HCT116 (cell line): Measurements from ENCODE around the gene NPW. TPM values are rescaled to one million over a fixed set of nuclear protein-coding genes. Genes with fewer than 3 reads are reported as not detected.

ENCODE experiments used
- ATAC-seq: fragments of 200-7000 bp; cut with Tn5 transposase; 2 replicates; pipeline ENCODE4 v1.9.1; 2020; ENCODE audit warnings: mild to moderate bottlenecking, moderate library complexity
- BruUV-seq: library from RNA; stranded (reverse); fragments of 400-500 nt; replicated peaks from 2 replicates; lab custom pipeline; 2021; lab: Mats Ljungman, UMichigan
- CTCF ChIA-PET: fragments of 300-600 bp; sonication (Branson Sonifier 250); formaldehyde crosslinking; loops from one replicate; lab custom pipeline; 2021; ENCODE audit warnings: antibody characterized with exemption; lab: Charles Lee
- POLR2A ChIA-PET: fragments of 300-600, 350-600 bp; sonication (Branson Sonifier 250); formaldehyde crosslinking; loops from one replicate; lab custom pipeline; 2021; ENCODE audit warnings: antibody characterized with exemption; lab: Charles Lee
- RAD21 ChIA-PET, 2 experiments: fragments of 300-600 bp; sonication (Branson Sonifier 250); formaldehyde crosslinking; loops; one replicate each; lab custom pipeline; 2023; ENCODE audit warnings: low total read pairs in 2 of 2; ENCODE audit not compliant: uncharacterized antibody in 2 of 2, unreplicated experiment in 2 of 2, low non-redundant PET in 1 of 2; lab: Charles Lee
- DNase-seq: peaks from one replicate; pipeline ENCODE4 v3.0.0-alpha.2; 2010; ENCODE audit warnings: low read depth, low spot score
- H2AFZ ChIP-seq: fragments of 200-600 bp; shearing (Covaris generic), sonication (generic); 2 replicates; pipeline ENCODE4 v1.6.1; 2017; ENCODE audit warnings: low read depth, mixed run types, mixed read lengths, antibody characterized with exemption, low read length; ENCODE audit not compliant: poor library complexity, severe bottlenecking
- H3K27ac ChIP-seq: 2 replicates; pipeline ENCODE4 v1.5.1; 2012; ENCODE audit warnings: low read depth, low read length
- H3K27me3 ChIP-seq: fragments of 200-600 bp; sonication (generic); 2 replicates; pipeline ENCODE4 v1.6.1; 2016; ENCODE audit warnings: mixed run types, low read length, mixed read lengths; ENCODE audit not compliant: insufficient read depth
- H3K36me3 ChIP-seq, 2 experiments: fragments of 200-500 bp in 1 of 2; fragments of 200-600 bp in 1 of 2; sonication (Bioruptor generic) in 1 of 2; sonication (generic) in 1 of 2; 2 replicates each; pipeline versions ENCODE4 v1.5.1 to v1.6.1; 2014 to 2016; ENCODE audit warnings: low read length in 2 of 2, inconsistent platforms in 1 of 2, mixed read lengths in 1 of 2, mixed run types in 1 of 2; ENCODE audit not compliant: insufficient read depth in 2 of 2, control insufficient read depth in 1 of 2
- H3K4me1 ChIP-seq, 2 experiments: fragments of 200-600 bp in 1 of 2; sonication (generic) in 1 of 2; 2 replicates each; pipeline versions ENCODE4 v1.5.1 to v1.6.1; 2012 to 2017; ENCODE audit warnings: low read length in 2 of 2, inconsistent platforms in 1 of 2, mild to moderate bottlenecking in 1 of 2, mixed read lengths in 1 of 2, mixed run types in 1 of 2, moderate library complexity in 1 of 2; ENCODE audit not compliant: insufficient read depth in 2 of 2, control insufficient read depth in 1 of 2
- H3K4me2 ChIP-seq: fragments of 200-600 bp; sonication (generic); 2 replicates; pipeline ENCODE4 v1.6.1; 2017; ENCODE audit warnings: mixed run types, low read length, mixed read lengths
- H3K4me3 ChIP-seq, 2 experiments: fragments of 200-600 bp in 1 of 2; sonication (generic) in 1 of 2; replicated peaks in 1 of 2; 2 replicates each; pipeline ENCODE4 v1.5.1; 2011 to 2016; ENCODE audit warnings: low read length in 2 of 2, control low read depth in 1 of 2, low read depth in 1 of 2, mild to moderate bottlenecking in 1 of 2, mixed read lengths in 1 of 2, mixed run types in 1 of 2
- H3K79me2 ChIP-seq: fragments of 200-600 bp; sonication (generic); 2 replicates; pipeline ENCODE4 v1.6.1; 2017; ENCODE audit warnings: mild to moderate bottlenecking, mixed run types, low read length, moderate library complexity, mixed read lengths; ENCODE audit not compliant: insufficient read depth
- H3K9ac ChIP-seq: fragments of 200-600 bp; sonication (generic); 2 replicates; pipeline ENCODE4 v1.6.1; 2016; ENCODE audit warnings: low read length, mixed read lengths
- H3K9me2 ChIP-seq: fragments of 200-600 bp; sonication (generic), shearing (Covaris generic); 2 replicates; pipeline ENCODE4 v1.6.1; 2017; ENCODE audit warnings: mixed run types, mild to moderate bottlenecking, moderate library complexity; ENCODE audit not compliant: insufficient read depth
- H3K9me3 ChIP-seq, 2 experiments: fragments of 200-500 bp in 1 of 2; fragments of 200-600 bp in 1 of 2; sonication (Bioruptor generic) in 1 of 2; sonication (generic) in 1 of 2; 2 replicates each; pipeline ENCODE4 v1.6.1; 2014 to 2017; ENCODE audit warnings: low read length in 2 of 2, mixed read lengths in 2 of 2, inconsistent platforms in 1 of 2, low read depth in 1 of 2, mild to moderate bottlenecking in 1 of 2, mixed run types in 1 of 2, moderate library complexity in 1 of 2; ENCODE audit not compliant: control insufficient read depth in 1 of 2, insufficient read depth in 1 of 2
- H4K20me1 ChIP-seq: fragments of 200-600 bp; sonication (generic), shearing (Covaris generic); 2 replicates; pipeline ENCODE4 v1.6.1; 2017; ENCODE audit warnings: mixed run types, mild to moderate bottlenecking, moderate library complexity; ENCODE audit not compliant: insufficient read depth
- ATF3 ChIP-seq: IDR thresholded peaks from 2 replicates; pipeline ENCODE4 v1.6.1; 2012
- CBX3 ChIP-seq: IDR thresholded peaks from 2 replicates; pipeline ENCODE4 v1.6.1; 2012; ENCODE audit warnings: low read depth
- EGR1 ChIP-seq: IDR thresholded peaks from 2 replicates; pipeline ENCODE4 v1.6.1; 2012; ENCODE audit warnings: low read depth
- ELF1 ChIP-seq: IDR thresholded peaks from 2 replicates; pipeline ENCODE4 v1.6.1; 2012; ENCODE audit warnings: low read depth, borderline replicate concordance
- MAX ChIP-seq: IDR thresholded peaks from 2 replicates; pipeline ENCODE4 v1.6.1; 2012
- POLR2A ChIP-seq: IDR thresholded peaks from 2 replicates; pipeline ENCODE4 v1.7.0; 2011; ENCODE audit warnings: borderline replicate concordance; ENCODE audit not compliant: insufficient read depth, insufficient read length; ENCODE audit errors: extremely low read depth
- POLR2AphosphoS5 ChIP-seq: IDR thresholded peaks from 2 replicates; pipeline ENCODE4 v1.6.1; 2011; ENCODE audit warnings: mild to moderate bottlenecking, low read depth, low read length, moderate library complexity
- RAD21 ChIP-seq: IDR thresholded peaks from 2 replicates; pipeline ENCODE4 v1.6.1; 2012; ENCODE audit warnings: low read depth, mild to moderate bottlenecking
- REST ChIP-seq: IDR thresholded peaks from 2 replicates; pipeline ENCODE4 v1.6.1; 2012; ENCODE audit warnings: low read depth
- SP1 ChIP-seq: IDR thresholded peaks from 2 replicates; pipeline ENCODE4 v1.6.1; 2012; ENCODE audit warnings: low read depth
- SRF ChIP-seq: IDR thresholded peaks from 2 replicates; pipeline ENCODE4 v1.6.1; 2012; ENCODE audit warnings: low read depth
- TCF7L2 ChIP-seq: IDR thresholded peaks from 2 replicates; pipeline ENCODE4 v1.7.0; 2011; ENCODE audit warnings: borderline replicate concordance, inconsistent platforms; ENCODE audit not compliant: insufficient read depth, insufficient read length; ENCODE audit errors: extremely low read depth
- YY1 ChIP-seq: IDR thresholded peaks from 2 replicates; pipeline ENCODE4 v1.6.1; 2011; ENCODE audit warnings: low read length, low read depth, moderate library complexity, mild to moderate bottlenecking; ENCODE audit not compliant: insufficient replicate concordance; ENCODE audit errors: extremely low read depth
- ZBTB33 ChIP-seq: IDR thresholded peaks from 2 replicates; pipeline ENCODE4 v1.6.1; 2011; ENCODE audit warnings: mild to moderate bottlenecking, low read length, moderate library complexity; ENCODE audit not compliant: insufficient replicate concordance; ENCODE audit errors: extremely low read depth
- ZFX ChIP-seq: fragments of 450-650 bp; IDR thresholded peaks from 2 replicates; pipeline ENCODE4 v1.6.1; 2017
- ZNF274 ChIP-seq: fragments of 200-500 bp; sonication (Bioruptor generic); IDR thresholded peaks from 2 replicates; pipeline ENCODE4 v1.6.1; 2014; ENCODE audit warnings: mild to moderate bottlenecking, low read depth, low read length, inconsistent platforms
- intact Hi-C: fragments of 100-400 bp; cut with micrococcal nuclease; formaldehyde crosslinking; loops from 2 replicates; pipeline ENCODE4 v1.10.0; 2022
- total RNA-seq: library from RNA; stranded (reverse); gene quantifications from one replicate; pipeline ENCODE4 v1.2.1, GENCODE V29; 2021; ENCODE audit not compliant: unreplicated experiment

NPW gene
- total RNA-seq, 1 experiment from 2014 or later: 226 TPM

GRCh38 chr16:2053897-2054296 is 34.3 kb downstream of the NPW start (continued):
- TF ChIP-seq ELF1: no peak
- no peak for TF ChIP-seq ZBTB33
- no peak for TF ChIP-seq POLR2A
- TF ChIP-seq, all 23 proteins: peak for 0

- POLR2A ChIA-PET: no interaction called here
- Histone ChIP-seq H3K9me2 (no peaks in the 10 kb centered on the region), H3K9ac (no peak overlapping the region), H3K79me2 (no peaks in the 10 kb centered on the region), H3K27ac (no peak overlapping the region), H3K36me3 (peaks cover 0 to 3% of the 10 kb centered on the region in 2 experiments; a peak in 2 of 4 replicates), H3K4me3 (no peak overlapping the region), H4K20me1 (no peaks in the 10 kb centered on the region), H2AFZ (no peak overlapping the region), H3K27me3 (no peaks in the 10 kb centered on the region), H3K9me3 (no peaks in the 10 kb centered on the region), H3K4me2 (no peak overlapping the region), H3K4me1 (no peaks in the 10 kb centered on the region)
- RAD21 ChIA-PET: no interaction called here
- DNase-seq: no peak
- no TSS peak for BruUV-seq
- CTCF ChIA-PET: no interaction called here
- intact Hi-C loops: no loop called here
- no peak for ATAC-seq
- TF ChIP-seq EGR1: no peak
- TF ChIP-seq MAX: no peak
- no peak for TF ChIP-seq TCF7L2
- no peak for TF ChIP-seq ZFX
- TF ChIP-seq CBX3: no peak
- TF ChIP-seq POLR2AphosphoS5: no peak
- TF ChIP-seq YY1: no peak
- no peak for TF ChIP-seq ATF3
- no peak for TF ChIP-seq SP1
- no peak for TF ChIP-seq ZNF274
- TF ChIP-seq REST: no peak
- TF ChIP-seq SRF: no peak
- no peak for TF ChIP-seq RAD21
- no peak for TF ChIP-seq POLR2A
Measured at GRCh38 chr16:2054543-2055245, 35.1 kb downstream of the NPW start.
